GM23338 (cell line): ENCODE measurements around the gene SLC50A1.

Experiments used
- CTCF ChIP-seq, 2 experiments: fragments of 200-600 bp in 1 of 2; sonication (generic) in 1 of 2; conservative IDR thresholded peaks; 2 replicates each; pipeline versions ENCODE4 v1.5.1 to v1.6.1; 2016 to 2017; ENCODE audit warnings: antibody characterized with exemption in 2 of 2, low read depth in 2 of 2, mild to moderate bottlenecking in 2 of 2, moderate library complexity in 1 of 2
- EZH2 ChIP-seq: fragments of 200-600 bp; sonication (generic); IDR thresholded peaks from one replicate; pipeline ENCODE4 v1.8.0; 2017; ENCODE audit warnings: antibody characterized with exemption, mild to moderate bottlenecking, low read depth; ENCODE audit not compliant: unreplicated experiment
- POLR2AphosphoS5 ChIP-seq: IDR thresholded peaks from 2 replicates; pipeline ENCODE4 v1.6.1; 2016; ENCODE audit warnings: antibody characterized with exemption, low read depth

DNA sequence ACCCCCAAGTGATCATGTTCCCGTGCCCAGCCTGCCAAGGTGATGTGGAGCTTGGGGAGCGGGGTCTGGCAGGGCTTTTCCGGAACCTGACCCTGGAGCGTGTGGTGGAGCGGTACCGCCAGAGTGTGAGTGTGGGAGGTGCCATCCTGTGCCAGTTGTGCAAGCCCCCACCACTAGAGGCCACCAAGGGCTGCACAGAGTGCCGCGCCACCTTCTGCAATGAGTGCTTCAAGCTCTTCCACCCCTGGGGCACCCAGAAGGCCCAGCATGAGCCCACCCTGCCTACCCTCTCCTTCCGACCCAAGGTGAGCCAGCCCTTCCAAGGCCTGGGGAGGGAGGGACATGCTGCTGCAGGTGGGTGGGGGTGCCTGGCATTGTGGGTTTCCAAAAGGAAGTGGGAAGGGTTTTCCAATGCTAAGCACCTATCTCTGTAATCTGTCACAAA lies 40.3 kb downstream of the SLC50A1 start:
- TF ChIP-seq CTCF (conservative IDR thresholded peaks at IDR 0.05; ENCODE audit: low read depth in 2 of 2) (peak in 1 of 2 experiments; percentile 32; a peak in 1 of 4 replicates), EZH2 (no peak), POLR2AphosphoS5 (no peak)
